Type B pancreatic cell (in vitro differentiated cells): ENCODE measurements around the gene ZNF554. TPM values are rescaled to one million over a fixed set of nuclear protein-coding genes. Genes with fewer than 3 reads are reported as not detected.
A peak's percentile ranks its signal among the peaks of the same experiment; 100 is the strongest.
"Not testable (repeated sequence)": the region's sequence is repeated elsewhere in the genome, so short reads cannot be mapped to it uniquely, and the experiment has no call there.

ENCODE experiments used
- DNase-seq: peaks from one replicate; pipeline ENCODE4 v3.0.0; 2021; ENCODE audit warnings: mixed read lengths; ENCODE audit not compliant: unreplicated experiment; ENCODE audit errors: extremely low spot score
- H3K27ac Mint-ChIP-seq: 2 replicates; pipeline ENCODE4 v1.8.0; 2021; ENCODE audit warnings: mild to moderate bottlenecking, mixed read lengths
- H3K27me3 Mint-ChIP-seq: 2 replicates; pipeline ENCODE4 v1.8.0; 2021; ENCODE audit warnings: mixed read lengths
- H3K36me3 Mint-ChIP-seq: 2 replicates; pipeline ENCODE4 v1.8.0; 2021; ENCODE audit warnings: mixed read lengths
- H3K4me1 Mint-ChIP-seq: one replicate; pipeline ENCODE4 v1.8.0; 2021; ENCODE audit warnings: mixed read lengths; ENCODE audit not compliant: unreplicated experiment
- H3K4me3 Mint-ChIP-seq: 2 replicates; pipeline ENCODE4 v1.8.0; 2021; ENCODE audit warnings: mild to moderate bottlenecking, mixed read lengths
- H3K9me3 Mint-ChIP-seq: 2 replicates; pipeline ENCODE4 v1.8.0; 2021; ENCODE audit warnings: mixed read lengths
- CTCF ChIP-seq: fragments of 200-600 bp; sonication (generic); conservative IDR thresholded peaks from 2 replicates; pipeline ENCODE4 v1.5.0; 2021; ENCODE audit warnings: antibody characterized with exemption, mild to moderate bottlenecking
- total RNA-seq: library from RNA; stranded (reverse); gene quantifications from 2 replicates; pipeline ENCODE4 v1.2.1, GENCODE V29; 2021; ENCODE audit warnings: low replicate concordance

Gene ZNF554
- total RNA-seq, 1 donor from 2014 or later, result 9.4 TPM

- Mint-ChIP-seq H3K4me1 (peaks cover 5% of the 10 kb centered on the region), H3K27ac (no peak overlapping the region), H3K27me3 (no peaks in the 10 kb centered on the region), H3K4me3 (no peak overlapping the region), H3K36me3 (no peaks in the 10 kb centered on the region), H3K9me3 (peaks cover 12% of the 10 kb centered on the region)
- DNase-seq, result no peak
- TF ChIP-seq CTCF, result no peak
Observed at GRCh38 chr19:2866495-2867024, 46.9 kb downstream of the ZNF554 start.

- Mint-ChIP-seq H3K27me3 (no peaks in the 10 kb centered on the region), H3K4me3 (no peak within 1 kb of the TSS), H3K27ac (no peak within 1 kb of the TSS), H3K36me3 (no peaks in the 10 kb centered on the region), H3K9me3 (peaks cover 14% of the 10 kb centered on the region), H3K4me1 (peaks cover 5% of the 10 kb centered on the region)
- DNase-seq, result no peak
- no peak for TF ChIP-seq CTCF
Observed at GRCh38 chr19:2867025-2867991, 47.6 kb downstream of the ZNF554 start, which contains the start of gene ZNF556. Gene ZNF556, plus strand, starts transcription at chr19:2867335. Its CDS starts 87 bp downstream, at chr19:2867422.

GRCh38 chr19:2869618-2870017 lies 50.0 kb downstream of the ZNF554 start:
- no peak overlapping the region for H3K27ac Mint-ChIP-seq
- H3K36me3 Mint-ChIP-seq, result no peaks in the 10 kb centered on the region
- H3K4me1 Mint-ChIP-seq, result peaks cover 5% of the 10 kb centered on the region
- H3K4me3 Mint-ChIP-seq, result no peak overlapping the region
- no peaks in the 10 kb centered on the region for H3K27me3 Mint-ChIP-seq
- H3K9me3 Mint-ChIP-seq, result peaks cover 9% of the 10 kb centered on the region
- DNase-seq, result no peak
- TF ChIP-seq CTCF, result no peak

- H3K27me3 Mint-ChIP-seq, DNase-seq, H3K27ac Mint-ChIP-seq, H3K9me3 Mint-ChIP-seq, H3K4me1 Mint-ChIP-seq, H3K36me3 Mint-ChIP-seq, H3K4me3 Mint-ChIP-seq: not testable (repeated sequence)
- peak; percentile 42 for TF ChIP-seq CTCF
Observed at GRCh38 chr19:2872175-2872574, 52.5 kb downstream of the ZNF554 start.

- Mint-ChIP-seq H3K4me3 (no peak overlapping the region), H3K27ac (no peak overlapping the region), H3K9me3 (no peaks in the 10 kb centered on the region), H3K36me3 (no peaks in the 10 kb centered on the region), H3K27me3 (no peaks in the 10 kb centered on the region), H3K4me1 (no peaks in the 10 kb centered on the region)
- no peak for TF ChIP-seq CTCF
- no peak for DNase-seq
Observed at GRCh38 chr19:2877398-2878331, 58.0 kb downstream of the ZNF554 start.
